Coronary artery (tissue), 2 donors: ENCODE measurements around the gene ZNF280B.
"Not testable (repeated sequence)": the region's sequence is repeated elsewhere in the genome, so short reads cannot be mapped to it uniquely, and the experiment has no call there.

Experiments
- DNase-seq: peaks from one replicate; pipeline ENCODE4 v3.0.0-alpha.2; 2017; ENCODE audit warnings: low spot score
- H3K27ac ChIP-seq, 2 donors: fragments of 200-600 bp; sonication (generic); one replicate each; pipeline ENCODE4 v1.5.1; 2016 to 2019
- H3K4me3 ChIP-seq: fragments of 200-600 bp; sonication (generic); 2 replicates; pipeline ENCODE4 v1.5.1; 2016; ENCODE audit warnings: mild to moderate bottlenecking, moderate library complexity
- TF ChIP-seq, protein P1 (sequence below): fragments of 200-600 bp; sonication (generic); IDR thresholded peaks from one replicate; pipeline ENCODE4 v1.5.1; 2019; ENCODE audit warnings: antibody characterized with exemption

The ZNF280B gene

DNA sequence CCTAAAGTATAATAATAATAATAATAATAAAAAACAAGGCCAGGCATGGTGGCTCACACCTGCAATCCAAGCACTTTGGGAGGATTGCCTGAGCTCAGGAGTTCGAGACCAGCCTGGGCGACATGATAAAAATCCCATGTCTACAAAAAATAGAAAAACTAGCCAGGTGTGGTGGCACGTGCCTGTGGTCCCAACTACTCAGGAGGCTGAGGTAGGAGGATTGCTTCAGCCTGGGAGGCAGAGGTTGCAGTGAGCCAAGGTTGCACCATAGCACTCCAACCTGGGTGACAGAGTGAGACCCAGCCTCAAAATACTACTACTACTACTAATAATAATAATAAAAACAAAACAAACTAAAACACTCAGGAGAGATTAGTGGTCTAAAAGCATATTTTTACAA is 27.1 kb upstream of the ZNF280B start:
- DNase-seq, result no peak
- TF ChIP-seq, protein P1, sequence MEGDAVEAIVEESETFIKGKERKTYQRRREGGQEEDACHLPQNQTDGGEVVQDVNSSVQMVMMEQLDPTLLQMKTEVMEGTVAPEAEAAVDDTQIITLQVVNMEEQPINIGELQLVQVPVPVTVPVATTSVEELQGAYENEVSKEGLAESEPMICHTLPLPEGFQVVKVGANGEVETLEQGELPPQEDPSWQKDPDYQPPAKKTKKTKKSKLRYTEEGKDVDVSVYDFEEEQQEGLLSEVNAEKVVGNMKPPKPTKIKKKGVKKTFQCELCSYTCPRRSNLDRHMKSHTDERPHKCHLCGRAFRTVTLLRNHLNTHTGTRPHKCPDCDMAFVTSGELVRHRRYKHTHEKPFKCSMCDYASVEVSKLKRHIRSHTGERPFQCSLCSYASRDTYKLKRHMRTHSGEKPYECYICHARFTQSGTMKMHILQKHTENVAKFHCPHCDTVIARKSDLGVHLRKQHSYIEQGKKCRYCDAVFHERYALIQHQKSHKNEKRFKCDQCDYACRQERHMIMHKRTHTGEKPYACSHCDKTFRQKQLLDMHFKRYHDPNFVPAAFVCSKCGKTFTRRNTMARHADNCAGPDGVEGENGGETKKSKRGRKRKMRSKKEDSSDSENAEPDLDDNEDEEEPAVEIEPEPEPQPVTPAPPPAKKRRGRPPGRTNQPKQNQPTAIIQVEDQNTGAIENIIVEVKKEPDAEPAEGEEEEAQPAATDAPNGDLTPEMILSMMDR, result no peak
- Histone ChIP-seq H3K4me3 (no peak overlapping the region), H3K27ac (no peak overlapping the region)

DNA sequence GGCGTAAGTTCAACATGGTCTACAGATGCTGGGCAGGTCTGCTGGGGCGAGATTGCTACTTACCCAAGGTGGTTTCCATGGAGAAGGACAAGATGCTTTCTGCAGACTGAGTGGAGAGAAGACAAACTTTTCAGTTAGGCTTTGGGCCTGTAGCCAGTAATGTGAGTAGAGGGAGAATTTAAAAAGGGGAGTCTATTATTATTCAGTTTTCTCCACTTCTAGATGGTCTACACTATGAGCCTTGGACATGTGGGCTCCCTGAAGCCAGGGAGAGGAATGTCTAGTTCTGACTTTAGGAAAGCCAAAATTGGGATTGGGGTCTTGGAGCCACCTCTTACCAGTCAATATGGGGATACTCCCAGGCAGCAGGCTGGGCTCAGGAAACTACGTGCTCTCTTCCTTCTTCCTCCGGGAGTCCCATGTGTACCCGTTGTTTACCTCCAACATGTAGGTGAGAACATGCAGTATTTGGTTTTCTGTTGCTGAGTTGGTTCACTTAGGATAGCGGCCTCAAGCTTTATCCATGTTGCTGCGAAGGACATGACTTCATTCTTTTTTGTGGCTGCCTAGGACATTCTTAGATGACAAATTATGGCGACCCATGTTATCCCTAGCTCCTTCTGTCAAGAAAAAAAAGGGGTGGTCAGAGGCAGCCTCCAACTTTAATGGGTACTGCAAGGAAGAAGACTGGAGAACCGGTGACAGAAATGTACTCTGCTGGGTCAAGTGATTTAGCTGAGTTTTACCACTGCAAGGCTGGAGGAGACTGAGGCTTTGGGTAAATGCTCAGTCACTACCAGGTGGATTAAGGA is 26.3 kb upstream of the ZNF280B start:
- DNase-seq, result no peak
- no peak overlapping the region for H3K4me3 ChIP-seq
- H3K27ac ChIP-seq, result no peak overlapping the region
- TF ChIP-seq, protein P1, result no peak

DNA sequence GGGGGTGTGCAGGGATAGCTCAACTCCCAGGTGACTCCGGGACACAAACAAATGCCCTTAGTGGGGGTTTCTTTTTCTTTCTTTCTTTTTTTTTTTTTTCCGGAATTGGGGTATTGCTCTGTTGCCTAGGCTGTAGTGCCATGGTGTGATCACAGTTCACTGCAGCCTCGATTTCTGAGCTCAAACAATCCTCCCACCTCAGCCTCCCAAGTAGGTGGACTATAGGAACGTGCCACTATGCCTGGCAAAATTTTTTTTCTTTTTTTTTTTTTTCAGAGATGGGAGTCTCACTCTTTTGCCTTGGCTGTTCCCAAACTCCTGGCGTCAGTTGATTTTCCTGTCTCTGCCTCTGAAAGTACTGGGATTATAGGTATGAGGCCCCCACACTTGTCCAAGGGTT is 25.3 kb upstream of the ZNF280B start:
- H3K27ac ChIP-seq, result no peak overlapping the region
- DNase-seq, result no peak
- H3K4me3 ChIP-seq, result no peak overlapping the region
- TF ChIP-seq, protein P1, result no peak

DNA sequence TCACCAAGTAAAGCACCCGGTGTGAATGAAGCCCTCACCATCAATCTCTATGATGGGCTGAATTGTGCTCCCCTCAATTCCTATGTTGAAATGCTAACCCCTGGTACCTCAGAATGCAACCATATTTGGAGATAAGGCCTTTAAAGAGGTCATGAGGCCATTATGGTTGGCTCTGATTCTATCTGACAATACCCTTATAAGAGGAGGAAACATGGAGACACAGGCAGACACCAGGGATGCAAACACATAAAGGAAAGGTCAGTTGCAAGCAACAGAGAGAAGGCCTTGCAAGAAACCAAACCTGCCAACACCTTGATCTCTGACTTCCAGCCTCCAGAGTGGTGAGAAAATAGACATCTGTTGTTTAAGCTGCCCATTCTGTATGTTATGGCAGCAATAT is 24.9 kb upstream of the ZNF280B start:
- Histone ChIP-seq H3K27ac (no peak overlapping the region), H3K4me3 (no peak overlapping the region)
- TF ChIP-seq, protein P1, result no peak
- DNase-seq, result no peak

DNA sequence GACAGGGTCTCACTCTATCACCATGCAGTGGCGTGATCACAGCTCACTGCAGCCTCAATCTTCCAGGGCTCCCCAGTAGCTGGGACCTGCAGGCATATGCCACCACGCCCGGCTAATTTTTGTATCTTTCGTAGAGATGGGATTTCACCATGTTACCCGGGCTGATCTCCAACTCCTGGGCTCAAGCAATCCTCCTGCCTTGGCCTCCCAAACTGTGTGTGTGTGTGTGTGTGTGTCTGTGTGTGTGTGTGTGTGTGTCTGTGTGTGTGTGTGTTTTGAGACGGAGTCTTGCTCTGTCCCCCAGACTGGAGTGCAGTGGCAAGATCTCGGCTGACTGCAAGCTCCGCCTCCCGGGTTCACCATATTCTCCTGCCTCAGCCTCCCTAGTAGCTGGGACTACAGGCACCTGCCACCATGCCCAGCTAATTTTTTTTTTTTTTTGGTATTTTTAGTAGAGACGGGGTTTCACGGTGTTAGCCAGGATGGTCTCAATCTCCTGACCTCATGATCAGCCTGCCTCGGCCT is 24.1 kb upstream of the ZNF280B start:
- H3K27ac ChIP-seq, H3K4me3 ChIP-seq, DNase-seq: not testable (repeated sequence)

DNA sequence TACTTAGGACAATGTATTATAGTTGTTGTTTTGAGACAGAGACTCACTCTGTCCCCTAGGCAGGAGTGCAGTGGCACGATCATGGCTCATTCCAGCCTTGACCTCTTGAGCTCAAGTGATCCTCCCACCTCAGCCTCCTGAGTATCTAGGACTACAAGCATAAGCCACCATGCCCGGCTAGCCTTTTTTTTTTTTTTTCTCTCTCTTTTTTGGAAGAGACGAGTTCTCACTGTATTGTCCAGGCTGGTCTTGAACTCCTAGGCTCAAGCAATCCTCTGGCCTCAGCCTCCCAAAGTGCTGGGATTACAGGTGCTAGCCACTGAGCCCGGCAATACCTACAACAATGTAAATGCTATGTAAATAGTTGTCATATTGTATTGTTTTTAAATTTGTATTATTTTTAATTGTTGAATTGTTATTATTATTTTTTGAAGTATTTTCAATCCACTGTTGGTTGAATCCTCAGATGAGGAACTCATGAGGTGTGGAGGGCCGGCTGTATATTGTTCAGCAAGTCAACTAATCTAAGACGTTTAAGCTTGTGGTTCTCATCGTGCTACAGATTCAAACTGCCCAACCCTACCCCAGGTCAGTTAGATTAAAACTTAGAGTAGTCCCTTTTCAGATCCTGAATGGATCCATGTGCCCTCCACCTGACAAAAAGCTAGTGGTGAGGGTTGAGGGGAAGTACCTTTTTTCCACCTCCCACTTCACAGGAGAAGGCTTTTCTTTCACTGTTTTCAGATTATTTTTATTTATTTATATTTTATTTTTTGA is 23.4 kb upstream of the ZNF280B start:
- Histone ChIP-seq H3K4me3 (no peak overlapping the region), H3K27ac (no peak overlapping the region)
- no peak for DNase-seq
- TF ChIP-seq, protein P1, result no peak

DNA sequence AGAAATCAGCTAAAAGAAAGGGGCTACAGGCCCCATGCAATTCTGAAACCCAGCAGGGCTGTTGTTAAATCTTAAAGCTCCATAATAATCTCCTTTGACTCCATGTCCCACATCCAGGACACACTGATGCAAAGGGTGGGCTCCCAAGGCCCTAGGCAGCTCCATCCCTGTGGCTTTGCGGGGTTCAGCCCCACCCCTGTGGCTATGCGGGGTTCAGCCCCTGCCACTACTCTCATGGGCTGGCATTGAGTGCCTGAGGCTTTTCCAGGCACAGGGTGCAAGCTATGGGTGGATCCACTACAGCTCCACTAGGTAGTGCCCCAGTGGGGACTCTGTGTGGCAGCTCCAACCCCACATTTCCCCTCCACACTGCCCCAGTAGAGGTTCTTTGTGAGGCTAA is 20.2 kb upstream of the ZNF280B start:
- TF ChIP-seq, protein P1, result no peak
- no peak overlapping the region for H3K4me3 ChIP-seq
- H3K27ac ChIP-seq, result no peak overlapping the region
- no peak for DNase-seq
